ENCODE results near the gene CCL17.

Gene CCL17

GRCh38 chr16:57452021-57452420 lies 47.5 kb downstream of the CCL17 start:
- DNase-seq (ENCODE audit: insufficient read length, low spot score) (no peak), FAIRE-seq (no peak)
- TF ChIP-seq CTCF (IDR thresholded peaks at IDR 0.05; ENCODE audit: insufficient read depth, missing control alignments): no peak

DNA sequence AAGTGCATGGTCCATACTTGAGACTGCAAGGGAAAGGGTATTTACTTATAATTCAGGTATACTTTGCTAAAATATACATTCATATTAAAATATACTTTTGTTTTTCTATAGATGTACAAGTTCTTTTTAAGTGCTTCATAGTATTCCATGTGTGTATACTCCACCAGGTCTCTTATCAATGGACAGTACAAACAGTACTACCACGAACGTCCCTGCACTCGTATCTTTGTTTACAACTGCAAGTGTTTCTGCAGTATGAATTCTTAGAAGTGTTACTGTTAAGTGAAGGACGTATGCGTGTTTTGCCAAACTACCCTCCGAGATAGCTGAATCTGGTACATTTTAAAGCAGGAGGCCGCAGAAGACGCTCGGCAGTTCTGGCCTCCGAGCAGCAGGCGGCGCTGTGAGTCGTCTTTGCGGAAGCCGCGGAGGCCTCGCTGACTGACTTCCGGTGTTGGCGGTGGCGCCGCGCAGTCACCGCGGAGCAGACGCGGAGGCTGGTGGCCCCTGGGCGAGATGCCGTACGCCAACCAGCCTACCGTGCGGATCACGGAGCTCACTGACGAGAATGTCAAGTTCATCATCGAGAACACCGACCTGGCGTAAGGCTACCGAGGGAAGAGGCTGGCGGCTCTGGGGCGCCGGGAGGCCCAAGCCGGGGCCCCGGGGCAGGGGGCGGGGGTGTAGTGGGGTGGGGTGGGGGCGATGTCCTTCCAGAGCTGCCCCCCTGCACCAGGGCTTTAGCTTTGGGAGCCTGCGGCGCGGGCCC lies 57.8 kb downstream of the CCL17 start, which contains the start of gene POLR2C:
Gene POLR2C (plus strand): TSS at position 471 of the 769 bp plus-strand sequence. CDS start 46 bp downstream, at position 517.
- FAIRE-seq: no peak
- DNase-seq (ENCODE audit: insufficient read length, low spot score): peak; percentile 47
- peak; percentile 89 for TF ChIP-seq CTCF (IDR thresholded peaks at IDR 0.05; ENCODE audit: insufficient read depth, missing control alignments)

GRCh38 chr16:57462978-57463362 lies 58.4 kb downstream of the CCL17 start:
- TF ChIP-seq CTCF (IDR thresholded peaks at IDR 0.05; ENCODE audit: insufficient read depth, missing control alignments): no peak
- DNase-seq (ENCODE audit: insufficient read length, low spot score) (no peak), FAIRE-seq (no peak)

DNA sequence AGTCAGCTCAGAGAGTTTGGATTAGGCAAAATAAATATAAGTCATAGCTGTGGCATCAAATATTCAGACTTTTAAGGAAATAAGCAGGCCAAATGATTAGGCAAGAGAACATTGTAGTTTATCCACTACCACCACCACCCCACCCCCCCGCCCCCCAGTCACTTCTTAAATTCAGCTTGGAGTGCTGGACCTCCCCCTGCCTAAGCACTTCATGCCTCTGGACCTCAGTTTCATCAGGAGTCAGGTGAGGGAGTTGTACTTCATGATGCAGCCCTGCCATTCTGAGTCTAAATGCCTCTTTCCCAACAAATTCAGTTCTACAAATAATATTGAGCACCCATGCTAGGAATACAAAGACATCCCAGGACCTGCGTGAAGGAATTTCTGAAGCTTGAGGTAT lies 60.0 kb downstream of the CCL17 start:
- TF ChIP-seq CTCF (IDR thresholded peaks at IDR 0.05; ENCODE audit: insufficient read depth, missing control alignments): no peak
- no peak for DNase-seq (ENCODE audit: insufficient read length, low spot score)
- no peak for FAIRE-seq

All from D721Med (cell line).